D721Med (cell line): Measurements from ENCODE around the gene SLC66A1.

Experiments used
- DNase-seq: peaks from one replicate; pipeline ENCODE4 v3.0.0; 2011; ENCODE audit warnings: low spot score; ENCODE audit not compliant: insufficient read length
- FAIRE-seq: peaks from 2 replicates; lab custom pipeline; 2011; peaks lifted over from hg19 to GRCh38; lab: Jason Lieb, UNC
- TF ChIP-seq, protein P1 (sequence below): IDR thresholded peaks from 2 replicates; pipeline ENCODE4 v1.5.1; 2012; ENCODE audit warnings: mild to moderate bottlenecking, control low read depth; ENCODE audit not compliant: insufficient read depth; ENCODE audit errors: missing control alignments

SLC66A1 gene

DNA sequence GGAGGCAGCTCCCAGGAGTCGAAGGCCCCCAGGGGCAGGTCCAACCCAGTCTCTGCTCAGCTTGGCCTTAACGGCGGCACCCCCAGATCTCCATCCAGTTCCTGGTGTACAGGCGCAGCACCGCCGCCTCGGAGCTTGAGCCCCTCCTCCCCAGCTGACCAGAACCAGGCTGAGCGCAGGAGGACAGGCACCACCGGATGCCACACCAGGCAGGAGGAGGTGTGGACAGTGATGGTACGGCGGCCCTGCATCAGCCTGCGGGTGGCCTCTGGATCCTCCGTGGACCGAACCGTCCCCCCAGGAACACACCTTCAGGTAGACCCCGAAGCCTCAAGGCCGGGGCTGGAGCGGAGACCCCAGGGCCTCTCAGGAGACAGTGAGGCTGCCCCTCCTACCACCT lies 16.4 kb downstream of the SLC66A1 start:
- FAIRE-seq: no peak
- TF ChIP-seq, protein P1, sequence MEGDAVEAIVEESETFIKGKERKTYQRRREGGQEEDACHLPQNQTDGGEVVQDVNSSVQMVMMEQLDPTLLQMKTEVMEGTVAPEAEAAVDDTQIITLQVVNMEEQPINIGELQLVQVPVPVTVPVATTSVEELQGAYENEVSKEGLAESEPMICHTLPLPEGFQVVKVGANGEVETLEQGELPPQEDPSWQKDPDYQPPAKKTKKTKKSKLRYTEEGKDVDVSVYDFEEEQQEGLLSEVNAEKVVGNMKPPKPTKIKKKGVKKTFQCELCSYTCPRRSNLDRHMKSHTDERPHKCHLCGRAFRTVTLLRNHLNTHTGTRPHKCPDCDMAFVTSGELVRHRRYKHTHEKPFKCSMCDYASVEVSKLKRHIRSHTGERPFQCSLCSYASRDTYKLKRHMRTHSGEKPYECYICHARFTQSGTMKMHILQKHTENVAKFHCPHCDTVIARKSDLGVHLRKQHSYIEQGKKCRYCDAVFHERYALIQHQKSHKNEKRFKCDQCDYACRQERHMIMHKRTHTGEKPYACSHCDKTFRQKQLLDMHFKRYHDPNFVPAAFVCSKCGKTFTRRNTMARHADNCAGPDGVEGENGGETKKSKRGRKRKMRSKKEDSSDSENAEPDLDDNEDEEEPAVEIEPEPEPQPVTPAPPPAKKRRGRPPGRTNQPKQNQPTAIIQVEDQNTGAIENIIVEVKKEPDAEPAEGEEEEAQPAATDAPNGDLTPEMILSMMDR: no peak
- no peak for DNase-seq

DNA sequence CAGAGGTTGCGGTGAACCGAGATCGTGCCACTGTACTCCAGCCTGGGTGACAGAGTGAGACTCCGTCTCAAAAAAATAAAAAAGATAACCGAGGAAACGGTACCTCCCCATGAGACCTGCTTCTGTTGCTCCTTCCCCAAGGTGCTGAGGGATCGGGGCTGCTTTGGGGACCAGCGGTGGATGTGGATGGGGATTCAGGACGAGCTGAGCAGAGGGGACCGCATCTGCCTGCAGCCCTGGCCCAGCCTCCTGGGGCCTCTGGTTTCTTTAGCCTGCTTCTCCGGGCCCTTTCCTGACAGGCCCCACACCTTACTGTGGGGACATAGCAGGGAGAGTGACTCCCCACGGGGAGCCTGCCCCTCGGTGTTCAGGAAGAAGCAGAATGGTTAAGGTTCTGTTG lies 17.1 kb downstream of the SLC66A1 start:
- DNase-seq: no peak
- TF ChIP-seq, protein P1: no peak
- FAIRE-seq: no peak

DNA sequence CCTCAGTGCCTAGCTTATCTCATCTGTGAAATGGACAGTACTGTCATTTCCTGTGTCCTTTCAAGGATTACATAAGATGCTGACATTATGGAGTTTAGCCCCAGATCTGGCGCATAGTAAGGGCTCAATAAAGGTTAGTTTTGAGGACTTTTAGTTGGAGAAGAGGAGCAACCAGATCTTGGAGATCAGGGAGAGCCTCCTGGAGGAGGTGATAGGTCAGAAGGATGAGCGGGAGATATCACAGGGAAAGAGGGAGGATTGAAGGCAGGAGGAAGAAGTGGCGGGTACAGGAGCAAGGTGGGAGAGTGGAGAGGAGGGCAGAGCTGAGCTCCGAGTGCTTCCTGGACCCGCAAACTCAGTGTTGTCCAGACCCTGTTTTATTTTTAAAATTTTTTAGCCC lies 17.5 kb downstream of the SLC66A1 start:
- FAIRE-seq (no peak), DNase-seq (no peak)
- TF ChIP-seq, protein P1: no peak

DNA sequence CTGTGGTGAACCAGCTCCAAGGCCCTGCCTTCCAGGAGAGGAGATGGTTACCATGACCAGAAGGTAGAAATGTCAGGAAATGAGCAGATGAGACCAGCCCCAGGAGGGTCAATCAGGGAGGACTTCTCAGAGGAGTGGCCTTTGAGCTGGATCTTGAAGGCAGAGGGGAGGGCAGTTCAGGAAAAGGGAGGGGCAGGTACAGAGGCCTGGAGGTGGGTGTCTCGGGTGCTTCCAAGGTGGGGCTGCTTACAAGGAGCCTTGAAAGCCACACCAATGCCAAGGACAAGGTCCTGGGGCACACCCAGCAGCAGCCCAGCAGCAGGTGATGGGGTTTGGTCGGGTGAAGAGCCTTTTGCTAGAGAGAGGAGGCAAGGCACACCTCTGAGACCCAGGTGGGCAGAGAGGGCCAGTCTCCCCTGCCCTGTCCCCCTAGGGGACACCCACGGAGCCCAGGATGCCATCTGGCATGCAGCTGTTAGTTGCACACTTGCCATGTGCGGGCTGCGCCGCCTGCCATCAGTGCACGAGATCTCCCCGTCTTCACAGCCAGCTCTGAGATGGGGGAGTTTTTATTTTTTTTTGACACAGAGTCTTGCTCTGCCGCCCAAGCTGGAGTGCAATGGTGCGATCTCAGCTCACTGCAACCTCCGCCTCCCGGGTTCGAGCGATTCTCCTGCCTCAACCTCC lies 18.5 kb downstream of the SLC66A1 start:
- FAIRE-seq: no peak

DNA sequence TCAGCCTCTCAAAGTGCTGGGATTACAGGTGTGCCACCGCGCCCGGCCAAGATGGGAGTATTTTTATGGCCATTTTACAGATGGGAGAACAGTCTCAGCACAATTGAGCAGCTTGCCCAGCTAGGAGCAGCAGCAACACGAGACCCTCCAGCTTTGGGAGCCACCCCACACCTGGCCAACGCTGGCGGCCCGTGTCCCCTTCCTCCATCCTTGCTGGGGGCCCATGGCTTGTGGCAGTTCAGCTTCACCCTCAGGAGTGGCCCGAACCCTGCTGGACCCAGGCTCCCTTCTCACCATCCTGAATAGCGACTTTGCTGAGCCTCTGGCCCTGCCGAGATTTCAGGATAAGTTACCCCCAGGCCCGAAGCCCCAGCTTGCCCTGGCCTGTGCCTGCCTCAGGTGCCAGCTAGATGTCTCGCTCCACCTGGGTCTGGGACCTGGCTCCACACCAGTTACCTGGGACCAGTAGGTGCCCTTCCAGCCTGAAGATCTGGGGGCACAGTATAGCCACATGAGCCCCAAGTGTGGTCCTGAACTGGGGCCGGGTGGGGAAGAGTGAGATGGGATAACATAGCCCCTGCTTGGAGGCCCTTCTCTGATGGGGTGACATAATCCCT lies 19.2 kb downstream of the SLC66A1 start:
- FAIRE-seq (no peak), DNase-seq (no peak)
- TF ChIP-seq, protein P1: no peak

More for the DNA sequence above, 18.5 kb downstream of the SLC66A1 start:
- no peak for DNase-seq
- TF ChIP-seq, protein P1: no peak

DNA sequence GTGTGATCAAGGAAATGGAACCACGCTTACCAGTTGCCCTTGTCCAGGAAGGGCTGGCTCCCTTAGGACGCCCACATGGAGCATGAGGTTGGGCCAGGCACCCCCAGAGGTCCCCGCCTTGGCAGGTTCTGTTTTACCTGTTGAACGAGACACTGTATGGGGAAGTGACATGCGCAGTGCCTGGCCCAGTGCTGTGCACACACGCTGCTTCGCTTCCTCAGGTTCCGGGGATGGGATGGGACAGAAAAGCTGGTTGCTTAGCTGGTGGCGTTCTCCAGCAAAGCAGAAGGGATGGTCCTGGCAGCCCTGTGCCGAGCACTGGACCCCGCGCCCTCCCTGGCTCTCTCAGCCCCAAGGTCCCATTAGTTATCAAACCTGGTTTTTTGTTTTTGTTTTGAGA lies 20.7 kb downstream of the SLC66A1 start:
- DNase-seq (no peak), FAIRE-seq (no peak)
- TF ChIP-seq, protein P1: no peak

DNA sequence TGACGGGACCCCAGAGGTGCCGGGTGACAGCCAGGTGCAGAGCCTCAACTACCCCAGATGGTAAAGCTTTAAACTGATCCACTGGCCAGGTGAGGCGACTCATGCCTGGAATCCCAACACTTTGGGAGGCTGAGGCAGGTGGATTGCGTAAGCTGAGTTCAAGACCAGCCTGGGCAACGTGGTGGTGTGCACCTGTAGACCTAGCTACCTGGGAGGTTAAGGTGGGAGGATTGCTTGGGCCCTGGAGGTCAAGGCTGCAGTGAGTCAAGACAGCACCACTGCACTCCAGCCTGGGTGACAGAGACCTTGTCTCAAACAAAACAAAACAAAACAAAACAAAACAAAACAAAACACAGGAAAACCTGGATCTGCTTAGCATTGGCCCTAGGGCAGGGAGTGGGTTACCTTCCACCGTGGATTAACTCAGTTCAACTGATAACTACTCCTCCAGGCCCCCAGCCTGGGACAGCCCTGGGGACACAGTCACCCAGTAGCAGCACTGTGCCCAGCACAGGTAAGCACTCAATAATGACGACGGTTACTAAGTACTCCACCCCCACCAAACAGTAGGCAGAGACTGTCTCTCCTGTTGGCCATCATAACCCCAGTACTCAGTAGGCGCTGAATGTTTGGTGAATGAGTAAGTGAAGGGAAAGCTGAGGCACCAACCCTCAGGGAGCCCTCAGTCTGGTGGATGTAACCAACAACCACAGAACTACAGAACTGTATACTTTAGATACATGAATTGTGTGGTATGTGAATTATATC lies 21.6 kb downstream of the SLC66A1 start:
- FAIRE-seq (no peak), DNase-seq (no peak)
- TF ChIP-seq, protein P1: no peak
